Heart left ventricle (tissue), 16 donors: ENCODE measurements around the gene IQSEC1. TPM values are rescaled to one million over a fixed set of nuclear protein-coding genes. Genes with fewer than 3 reads are reported as not detected.
A peak's percentile ranks its signal among the peaks of the same experiment; 100 is the strongest.

Experiments used
- ATAC-seq, 4 donors: fragments of 200-7000 bp; cut with Tn5 transposase; one replicate each; pipeline ENCODE4 v1.9.1; 2020 to 2022; ENCODE audit warnings: moderate library complexity in 4 of 4, mild to moderate bottlenecking in 3 of 4, moderate number of reproducible peaks in 1 of 4
- DNase-seq, 5 donors: peaks; one replicate each; pipeline ENCODE4 v3.0.0-alpha.2; 2020
- H3K27ac ChIP-seq, 12 donors: fragments of 200-600 bp; sonication (generic) in 4 of 12; one replicate each; pipeline versions ENCODE4 v1.5.0 to v1.8.0; 2016 to 2022; ENCODE audit warnings: mild to moderate bottlenecking in 2 of 12
- H3K27me3 ChIP-seq, 9 donors: fragments of 200-600 bp; sonication (generic) in 2 of 9; one replicate each; pipeline versions ENCODE4 v1.5.1 to v1.8.0; 2016 to 2022; ENCODE audit warnings: mild to moderate bottlenecking in 3 of 9
- H3K36me3 ChIP-seq, 9 donors: fragments of 200-600 bp; sonication (generic) in 2 of 9; one replicate each; pipeline versions ENCODE4 v1.5.0 to v1.8.0; 2018 to 2022; ENCODE audit warnings: mild to moderate bottlenecking in 2 of 9
- H3K4me1 ChIP-seq, 12 donors: fragments of 200-600 bp; sonication (generic) in 4 of 12; one replicate each; pipeline versions ENCODE4 v1.5.0 to v1.8.0; 2016 to 2022; ENCODE audit warnings: mild to moderate bottlenecking in 3 of 12
- H3K4me3 ChIP-seq, 12 donors: fragments of 200-600 bp; sonication (generic) in 4 of 12; one replicate each; pipeline versions ENCODE4 v1.5.0 to v1.8.0; 2017 to 2022; ENCODE audit warnings: mild to moderate bottlenecking in 9 of 12, moderate library complexity in 4 of 12
- H3K9me3 ChIP-seq, 12 donors: fragments of 200-600 bp; sonication (generic) in 4 of 12; one replicate each; pipeline versions ENCODE4 v1.5.0 to v1.8.0; 2016 to 2022; ENCODE audit warnings: mild to moderate bottlenecking in 1 of 12
- CTCF ChIP-seq, 12 donors: fragments of 200-600 bp; sonication (generic) in 4 of 12; IDR thresholded peaks; one replicate each; pipeline versions ENCODE4 v1.5.0 to v1.8.0; 2018 to 2022; ENCODE audit warnings: antibody characterized with exemption in 12 of 12, mild to moderate bottlenecking in 5 of 12
- POLR2A ChIP-seq, 2 donors: fragments of 450-650 bp; IDR thresholded peaks; one replicate each; pipeline ENCODE4 v1.6.1; 2017; ENCODE audit warnings: antibody characterized with exemption in 2 of 2, mild to moderate bottlenecking in 2 of 2, moderate library complexity in 2 of 2
- WGBS, 4 donors: extraction: QIAGEN DNeasy Blood & Tissue Kit in 2 of 4; methylation state at CpG; one replicate each; pipeline versions ENCODE4 v1.1.5 to v1.1.7; 2013 to 2018; 5-methylcytosine and 5-hydroxymethylcytosine counted together
- intact Hi-C, 10 donors: fragments of 100-400 bp; cut with DNase I; formaldehyde crosslinking; loops; one replicate each; pipeline versions ENCODE4 v1.11.1 to v1.14.2; 2022
- polyA plus RNA-seq, 2 donors: library from polyadenylated mRNA; stranded (reverse); fragments of 200-250 nt; gene quantifications; one replicate each; pipeline ENCODE4 v1.2.3, GENCODE V29; 2013
- total RNA-seq, 9 donors: library from RNA; depleted of rRNA in 2 of 9; stranded (reverse); fragments of >200 nt in 2 of 9; fragmentation: NEBNext Ultra II Directional in 3 of 9; extraction: Animal tissue kit (Norgen Biotek cat#: 25700) in 3 of 9; gene quantifications; one replicate each; pipeline versions ENCODE4 v1.1.0 to v1.2.4, GENCODE V29; 2016 to 2023
- donor health status: ischemic (EF 13 %, LVEDD 7.1; RV severe dilation, severe dysfunction).
- donor health status: healthy with polysubstance abuse.
- donor health status: DM: no; HTN: yes; CAD: no.
- donor health status: DM: no; HTN: no; CAD: no.
- donor health status: ischemic (EF 25% LVEDD 6.9; RV normal size, moderate dysfunction).
- donor health status: ischemic (EF 25% LVEDD 5.7; RV mildly dilated, moderate dysfunction).
- donor health status: healthy.
- donor health status: DM: yes; HTN: yes; CAD: no.
- donor health status: ischemic (EF 35%, LVEDD 5.7; RV mildly dilated, moderate dysfunction).
- donor health status: nonischemic (EF 11% LVEDD 7.7; RV severe dilation, severe dysfunction).
- donor health status: DM: yes; HTN: yes; CAD: no.
- donor health status: PGD.
- donor health status: ischemic (EF 29% LVEDD 5.4; RV normal size, mild dysfunction).
- donor health status: nonischemic (EF 23%, LVEDD 6.1; RV moderate dilation, normal function).

IQSEC1 gene
- total and polyA plus RNA-seq, 11 donors: 28.8 to 79.1 (median 62.2) TPM

GRCh38 chr3:12935861-12936830 is 137.1 kb downstream of the IQSEC1 start:
- peaks cover 44 to 99% (median 90%) of the 10 kb centered on the region in 12 donors for H3K4me1 ChIP-seq
- no peak for TF ChIP-seq CTCF (IDR thresholded peaks at IDR 0.05)
- no peak for TF ChIP-seq POLR2A (IDR thresholded peaks at IDR 0.05)
- peaks cover 0 to 92% (median 33%) of the 10 kb centered on the region in 9 donors for H3K36me3 ChIP-seq
- no peaks in the 10 kb centered on the region for H3K9me3 ChIP-seq
- ATAC-seq: no peak
- intact Hi-C loops: no loop called here
- H3K27me3 ChIP-seq: no peaks in the 10 kb centered on the region
- WGBS, 4 donors: 96 to 97% (median 96%) methylated on average over 44 to 67 of the region's 67 CpGs
- H3K27ac ChIP-seq: peak overlapping the region in 4 of 12 donors; percentile 73 to 89 (median 88)
- no peak for DNase-seq
- H3K4me3 ChIP-seq: no peak overlapping the region

GRCh38 chr3:12935023-12935860 is 138.0 kb downstream of the IQSEC1 start:
- no peak for DNase-seq
- H3K4me3 ChIP-seq: no peak overlapping the region
- peaks cover 0 to 87% (median 24%) of the 10 kb centered on the region in 9 donors for H3K36me3 ChIP-seq
- intact Hi-C loops: no loop called here
- peaks cover 43 to 99% (median 90%) of the 10 kb centered on the region in 12 donors for H3K4me1 ChIP-seq
- H3K27me3 ChIP-seq: no peaks in the 10 kb centered on the region
- TF ChIP-seq POLR2A (IDR thresholded peaks at IDR 0.05) (no peak), CTCF (IDR thresholded peaks at IDR 0.05) (no peak)
- 73 to 82% (median 79%) methylated on average over 25 to 37 of the region's 37 CpGs for WGBS, 4 donors
- no peaks in the 10 kb centered on the region for H3K9me3 ChIP-seq
- peak overlapping the region in 11 of 12 donors; percentile 56 to 89 (median 82) for H3K27ac ChIP-seq
- ATAC-seq: no peak

GRCh38 chr3:12934431-12934830 is 138.8 kb downstream of the IQSEC1 start:
- intact Hi-C loops: loop anchor here in 8 of 10 donors (5.0 kb wide), 2 partner anchors 33 to 58 kb away; no protein-coding TSS in a partner anchor
- 8 to 17% (median 14%) methylated on average over 3 to 8 of the region's 8 CpGs for WGBS, 4 donors
- peaks cover 0 to 87% (median 19%) of the 10 kb centered on the region in 9 donors for H3K36me3 ChIP-seq
- ATAC-seq (peak in 3 of 4 donors; percentile 49 to 69 (median 67)), DNase-seq (peak; percentile 78 to 92 (median 83))
- peaks cover 43 to 99% (median 87%) of the 10 kb centered on the region in 12 donors for H3K4me1 ChIP-seq
- no peaks in the 10 kb centered on the region for H3K9me3 ChIP-seq
- no peaks in the 10 kb centered on the region for H3K27me3 ChIP-seq
- TF ChIP-seq POLR2A (IDR thresholded peaks at IDR 0.05) (peak in 1 of 2 donors; percentile 28), CTCF (IDR thresholded peaks at IDR 0.05) (no peak)
- H3K27ac ChIP-seq: peak overlapping the region; percentile 21 to 89 (median 78)
- peak overlapping the region in 1 of 12 donors; percentile 12 for H3K4me3 ChIP-seq
